K562 (cell line): ENCODE measurements around the gene NCOA3. TPM values are rescaled to one million over a fixed set of nuclear protein-coding genes. Genes with fewer than 3 reads are reported as not detected.

Source experiments
- MBD2 ChIP-seq: sonication (generic); IDR thresholded peaks from 2 replicates; pipeline ENCODE4 v1.6.1; 2016; ENCODE audit warnings: low read depth, borderline replicate concordance
- NR1H2 ChIP-seq: sonication (generic); formaldehyde crosslinking; IDR thresholded peaks from 2 replicates; pipeline ENCODE4 v1.4.0; 2020; ENCODE audit warnings: mild to moderate bottlenecking, missing genetic modification reagents
- WHSC1 ChIP-seq: IDR thresholded peaks from one replicate; pipeline ENCODE4 v1.6.1; 2012; ENCODE audit warnings: low read length, control low read depth, inconsistent platforms
- ZNF707 ChIP-seq: fragments of 250-450 bp; sonication (Bioruptor Pico); conservative IDR thresholded peaks from 2 replicates; pipeline ENCODE4 v1.8.0; 2022; ENCODE audit warnings: inconsistent platforms, mild to moderate bottlenecking, moderate library complexity
- polyA plus RNA-seq, 8 experiments: library from polyadenylated mRNA; depleted of rRNA in 4 of 8; stranded (reverse) in 5 of 8; unstranded in 3 of 8; fragments of >200 nt; fragmentation: Nextera tagmentation in 2 of 8; fragmentation: Illumina TruSeq in 1 of 8; extraction: Ambion mirVana in 2 of 8; extraction: Trizol in 1 of 8; gene quantifications; 2 replicates each; pipeline versions ENCODE4 v1.2.1 to v1.2.3, GENCODE V29; 2011 to 2014; ENCODE audit warnings: inconsistent platforms in 1 of 8, missing spikeins in 1 of 8
- total RNA-seq, 7 experiments: library from RNA; depleted of rRNA in 6 of 7; stranded (reverse); fragments of >200 nt in 6 of 7; fragmentation: Illumina TruSeq in 2 of 7; extraction: Trizol in 2 of 7; gene quantifications; 2 replicates each; pipeline versions ENCODE4 v1.2.1 to v1.2.3, GENCODE V29; 2011 to 2021; ENCODE audit warnings: low replicate concordance in 1 of 7
- TF ChIP-seq, protein P1 (sequence below): sonication (generic); formaldehyde crosslinking; IDR thresholded peaks from 2 replicates; pipeline ENCODE4 v1.8.0; 2023; ENCODE audit warnings: mild to moderate bottlenecking, missing genetic modification reagents
- TF ChIP-seq, protein P2 (sequence below): fragments of 450-650 bp; formaldehyde crosslinking; IDR thresholded peaks from 2 replicates; pipeline ENCODE4 v1.4.0; 2022; ENCODE audit warnings: missing genetic modification characterization
- TF ChIP-seq, protein P3 (sequence below), 2 experiments: fragments of 450-650 bp; formaldehyde crosslinking in 1 of 2; IDR thresholded peaks; 2 replicates each; pipeline versions ENCODE4 v1.4.0 to v1.6.1; 2014 to 2020; ENCODE audit warnings: mild to moderate bottlenecking in 2 of 2, borderline replicate concordance in 1 of 2, low read depth in 1 of 2

The NCOA3 gene
- total and polyA plus RNA-seq, 9 of the 15 experiments (the other 6 are each of a cell fraction or from before 2014, with no cell fraction given): 3.2 to 24.3 (median 14.4) TPM

DNA sequence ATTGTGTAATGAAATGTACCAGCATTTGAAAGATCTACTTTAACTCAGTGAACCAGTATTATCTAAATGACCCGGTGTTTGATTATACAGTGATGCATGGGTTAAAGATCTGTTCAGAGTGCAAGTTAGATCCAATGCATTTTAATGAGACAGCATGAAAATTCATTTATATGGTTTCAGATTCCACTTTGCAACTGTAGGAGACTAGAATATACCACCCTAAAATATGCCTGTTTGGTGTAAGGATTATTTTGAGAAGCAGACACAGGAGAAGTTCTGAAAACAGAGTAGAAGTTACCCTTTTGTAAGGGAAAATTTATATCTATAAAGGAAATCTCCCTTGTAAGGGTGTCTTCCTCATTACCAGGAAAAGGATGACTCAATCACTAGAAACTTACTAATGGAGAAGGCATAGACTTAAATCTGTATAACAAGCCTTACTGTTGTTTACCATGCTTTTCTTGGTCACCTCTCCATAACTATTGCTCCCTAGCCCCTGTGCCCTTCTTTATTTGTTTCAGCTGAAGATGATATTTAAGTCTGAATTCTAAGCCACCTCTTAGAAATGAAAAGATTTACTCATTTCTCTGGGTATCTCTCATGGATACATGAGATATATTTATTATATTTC, 105.4 kb downstream of the NCOA3 start (continued):
- TF ChIP-seq, protein P1, sequence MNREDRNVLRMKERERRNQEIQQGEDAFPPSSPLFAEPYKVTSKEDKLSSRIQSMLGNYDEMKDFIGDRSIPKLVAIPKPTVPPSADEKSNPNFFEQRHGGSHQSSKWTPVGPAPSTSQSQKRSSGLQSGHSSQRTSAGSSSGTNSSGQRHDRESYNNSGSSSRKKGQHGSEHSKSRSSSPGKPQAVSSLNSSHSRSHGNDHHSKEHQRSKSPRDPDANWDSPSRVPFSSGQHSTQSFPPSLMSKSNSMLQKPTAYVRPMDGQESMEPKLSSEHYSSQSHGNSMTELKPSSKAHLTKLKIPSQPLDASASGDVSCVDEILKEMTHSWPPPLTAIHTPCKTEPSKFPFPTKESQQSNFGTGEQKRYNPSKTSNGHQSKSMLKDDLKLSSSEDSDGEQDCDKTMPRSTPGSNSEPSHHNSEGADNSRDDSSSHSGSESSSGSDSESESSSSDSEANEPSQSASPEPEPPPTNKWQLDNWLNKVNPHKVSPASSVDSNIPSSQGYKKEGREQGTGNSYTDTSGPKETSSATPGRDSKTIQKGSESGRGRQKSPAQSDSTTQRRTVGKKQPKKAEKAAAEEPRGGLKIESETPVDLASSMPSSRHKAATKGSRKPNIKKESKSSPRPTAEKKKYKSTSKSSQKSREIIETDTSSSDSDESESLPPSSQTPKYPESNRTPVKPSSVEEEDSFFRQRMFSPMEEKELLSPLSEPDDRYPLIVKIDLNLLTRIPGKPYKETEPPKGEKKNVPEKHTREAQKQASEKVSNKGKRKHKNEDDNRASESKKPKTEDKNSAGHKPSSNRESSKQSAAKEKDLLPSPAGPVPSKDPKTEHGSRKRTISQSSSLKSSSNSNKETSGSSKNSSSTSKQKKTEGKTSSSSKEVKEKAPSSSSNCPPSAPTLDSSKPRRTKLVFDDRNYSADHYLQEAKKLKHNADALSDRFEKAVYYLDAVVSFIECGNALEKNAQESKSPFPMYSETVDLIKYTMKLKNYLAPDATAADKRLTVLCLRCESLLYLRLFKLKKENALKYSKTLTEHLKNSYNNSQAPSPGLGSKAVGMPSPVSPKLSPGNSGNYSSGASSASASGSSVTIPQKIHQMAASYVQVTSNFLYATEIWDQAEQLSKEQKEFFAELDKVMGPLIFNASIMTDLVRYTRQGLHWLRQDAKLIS: no peak
- TF ChIP-seq MBD2 (no peak), WHSC1 (no peak), NR1H2 (no peak), ZNF707 (CRISPR knock-in tag) (no peak)
- TF ChIP-seq, protein P2, sequence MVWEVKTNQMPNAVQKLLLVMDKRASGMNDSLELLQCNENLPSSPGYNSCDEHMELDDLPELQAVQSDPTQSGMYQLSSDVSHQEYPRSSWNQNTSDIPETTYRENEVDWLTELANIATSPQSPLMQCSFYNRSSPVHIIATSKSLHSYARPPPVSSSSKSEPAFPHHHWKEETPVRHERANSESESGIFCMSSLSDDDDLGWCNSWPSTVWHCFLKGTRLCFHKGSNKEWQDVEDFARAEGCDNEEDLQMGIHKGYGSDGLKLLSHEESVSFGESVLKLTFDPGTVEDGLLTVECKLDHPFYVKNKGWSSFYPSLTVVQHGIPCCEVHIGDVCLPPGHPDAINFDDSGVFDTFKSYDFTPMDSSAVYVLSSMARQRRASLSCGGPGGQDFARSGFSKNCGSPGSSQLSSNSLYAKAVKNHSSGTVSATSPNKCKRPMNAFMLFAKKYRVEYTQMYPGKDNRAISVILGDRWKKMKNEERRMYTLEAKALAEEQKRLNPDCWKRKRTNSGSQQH (CRISPR knock-in tag): 0 out of 2 replicates have a peak, but pooled peaks have one; percentile 11
- TF ChIP-seq, protein P3, sequence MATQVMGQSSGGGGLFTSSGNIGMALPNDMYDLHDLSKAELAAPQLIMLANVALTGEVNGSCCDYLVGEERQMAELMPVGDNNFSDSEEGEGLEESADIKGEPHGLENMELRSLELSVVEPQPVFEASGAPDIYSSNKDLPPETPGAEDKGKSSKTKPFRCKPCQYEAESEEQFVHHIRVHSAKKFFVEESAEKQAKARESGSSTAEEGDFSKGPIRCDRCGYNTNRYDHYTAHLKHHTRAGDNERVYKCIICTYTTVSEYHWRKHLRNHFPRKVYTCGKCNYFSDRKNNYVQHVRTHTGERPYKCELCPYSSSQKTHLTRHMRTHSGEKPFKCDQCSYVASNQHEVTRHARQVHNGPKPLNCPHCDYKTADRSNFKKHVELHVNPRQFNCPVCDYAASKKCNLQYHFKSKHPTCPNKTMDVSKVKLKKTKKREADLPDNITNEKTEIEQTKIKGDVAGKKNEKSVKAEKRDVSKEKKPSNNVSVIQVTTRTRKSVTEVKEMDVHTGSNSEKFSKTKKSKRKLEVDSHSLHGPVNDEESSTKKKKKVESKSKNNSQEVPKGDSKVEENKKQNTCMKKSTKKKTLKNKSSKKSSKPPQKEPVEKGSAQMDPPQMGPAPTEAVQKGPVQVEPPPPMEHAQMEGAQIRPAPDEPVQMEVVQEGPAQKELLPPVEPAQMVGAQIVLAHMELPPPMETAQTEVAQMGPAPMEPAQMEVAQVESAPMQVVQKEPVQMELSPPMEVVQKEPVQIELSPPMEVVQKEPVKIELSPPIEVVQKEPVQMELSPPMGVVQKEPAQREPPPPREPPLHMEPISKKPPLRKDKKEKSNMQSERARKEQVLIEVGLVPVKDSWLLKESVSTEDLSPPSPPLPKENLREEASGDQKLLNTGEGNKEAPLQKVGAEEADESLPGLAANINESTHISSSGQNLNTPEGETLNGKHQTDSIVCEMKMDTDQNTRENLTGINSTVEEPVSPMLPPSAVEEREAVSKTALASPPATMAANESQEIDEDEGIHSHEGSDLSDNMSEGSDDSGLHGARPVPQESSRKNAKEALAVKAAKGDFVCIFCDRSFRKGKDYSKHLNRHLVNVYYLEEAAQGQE (IDR thresholded peaks at IDR 0.05; ENCODE audit: borderline replicate concordance): peak; percentile 16; the same call in 1 of the 2 replicates
- TF ChIP-seq, protein P3 (CRISPR knock-in tag; IDR thresholded peaks at IDR 0.05; ENCODE audit: low read depth): no peak
